GM03348 (cell line): ENCODE measurements around the gene PLEKHN1.
A peak's percentile ranks its signal among the peaks of the same experiment; 100 is the strongest.
"Not testable (repeated sequence)": the region's sequence is repeated elsewhere in the genome, so short reads cannot be mapped to it uniquely, and the experiment has no call there.

Source experiments
- DNase-seq: peaks from one replicate; pipeline ENCODE4 v3.0.0; 2012; ENCODE audit warnings: low spot score

PLEKHN1 gene

DNA sequence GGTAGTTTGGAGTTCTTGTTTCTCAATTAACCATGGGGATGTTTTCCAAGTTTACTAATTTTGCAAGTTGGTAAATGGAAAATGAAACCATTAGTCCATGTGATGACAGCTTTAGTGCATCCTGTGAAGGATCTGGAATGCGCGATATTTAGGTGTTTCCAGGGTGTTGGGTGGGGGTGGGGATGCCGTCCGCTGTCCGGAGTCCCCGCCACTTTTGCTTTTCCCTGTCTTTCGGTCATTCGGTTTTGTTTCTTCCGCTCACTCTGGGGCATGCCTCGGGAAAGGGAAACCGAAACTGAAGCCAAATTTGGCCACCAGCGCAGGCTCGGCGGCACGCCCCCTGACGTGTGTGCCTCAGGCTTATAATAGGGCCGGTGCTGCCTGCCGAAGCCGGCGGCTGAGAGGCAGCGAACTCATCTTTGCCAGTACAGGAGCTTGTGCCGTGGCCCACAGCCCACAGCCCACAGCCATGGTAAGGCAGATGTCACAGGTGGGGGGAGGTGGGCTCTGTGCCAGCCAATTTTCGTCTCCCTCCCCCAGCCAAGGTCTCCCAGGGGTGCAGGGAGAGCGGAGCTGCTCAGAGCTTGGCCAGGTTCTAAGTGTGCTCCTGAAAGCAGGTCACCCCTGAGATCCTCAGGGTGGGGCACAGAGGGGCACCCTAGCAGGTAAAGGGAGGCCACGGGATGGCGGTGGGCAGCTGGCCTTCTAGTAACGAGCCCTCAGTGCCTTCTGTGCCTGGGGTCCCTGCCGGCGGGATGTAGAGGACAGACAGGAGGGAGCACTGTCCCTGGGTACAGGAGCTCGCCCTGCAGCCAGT is 47.0 kb downstream of the PLEKHN1 start, which contains the start of gene ISG15:
TSS of gene ISG15 (plus strand) at position 393 of the 817 bp plus-strand sequence. CDS start at position 470, 77 bp downstream.
- peak; percentile 89 for DNase-seq

DNA sequence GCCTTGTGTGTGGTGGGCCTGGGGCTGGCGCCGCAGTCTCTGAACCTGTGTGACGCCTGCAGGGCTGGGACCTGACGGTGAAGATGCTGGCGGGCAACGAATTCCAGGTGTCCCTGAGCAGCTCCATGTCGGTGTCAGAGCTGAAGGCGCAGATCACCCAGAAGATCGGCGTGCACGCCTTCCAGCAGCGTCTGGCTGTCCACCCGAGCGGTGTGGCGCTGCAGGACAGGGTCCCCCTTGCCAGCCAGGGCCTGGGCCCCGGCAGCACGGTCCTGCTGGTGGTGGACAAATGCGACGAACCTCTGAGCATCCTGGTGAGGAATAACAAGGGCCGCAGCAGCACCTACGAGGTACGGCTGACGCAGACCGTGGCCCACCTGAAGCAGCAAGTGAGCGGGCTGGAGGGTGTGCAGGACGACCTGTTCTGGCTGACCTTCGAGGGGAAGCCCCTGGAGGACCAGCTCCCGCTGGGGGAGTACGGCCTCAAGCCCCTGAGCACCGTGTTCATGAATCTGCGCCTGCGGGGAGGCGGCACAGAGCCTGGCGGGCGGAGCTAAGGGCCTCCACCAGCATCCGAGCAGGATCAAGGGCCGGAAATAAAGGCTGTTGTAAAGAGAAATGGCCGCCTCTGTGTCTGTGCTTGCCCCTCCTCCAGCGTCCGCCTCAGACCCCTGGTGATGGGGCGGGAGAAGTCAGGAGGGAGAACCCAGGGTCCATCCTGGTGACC is 47.8 kb downstream of the PLEKHN1 start:
- no peak for DNase-seq

DNA sequence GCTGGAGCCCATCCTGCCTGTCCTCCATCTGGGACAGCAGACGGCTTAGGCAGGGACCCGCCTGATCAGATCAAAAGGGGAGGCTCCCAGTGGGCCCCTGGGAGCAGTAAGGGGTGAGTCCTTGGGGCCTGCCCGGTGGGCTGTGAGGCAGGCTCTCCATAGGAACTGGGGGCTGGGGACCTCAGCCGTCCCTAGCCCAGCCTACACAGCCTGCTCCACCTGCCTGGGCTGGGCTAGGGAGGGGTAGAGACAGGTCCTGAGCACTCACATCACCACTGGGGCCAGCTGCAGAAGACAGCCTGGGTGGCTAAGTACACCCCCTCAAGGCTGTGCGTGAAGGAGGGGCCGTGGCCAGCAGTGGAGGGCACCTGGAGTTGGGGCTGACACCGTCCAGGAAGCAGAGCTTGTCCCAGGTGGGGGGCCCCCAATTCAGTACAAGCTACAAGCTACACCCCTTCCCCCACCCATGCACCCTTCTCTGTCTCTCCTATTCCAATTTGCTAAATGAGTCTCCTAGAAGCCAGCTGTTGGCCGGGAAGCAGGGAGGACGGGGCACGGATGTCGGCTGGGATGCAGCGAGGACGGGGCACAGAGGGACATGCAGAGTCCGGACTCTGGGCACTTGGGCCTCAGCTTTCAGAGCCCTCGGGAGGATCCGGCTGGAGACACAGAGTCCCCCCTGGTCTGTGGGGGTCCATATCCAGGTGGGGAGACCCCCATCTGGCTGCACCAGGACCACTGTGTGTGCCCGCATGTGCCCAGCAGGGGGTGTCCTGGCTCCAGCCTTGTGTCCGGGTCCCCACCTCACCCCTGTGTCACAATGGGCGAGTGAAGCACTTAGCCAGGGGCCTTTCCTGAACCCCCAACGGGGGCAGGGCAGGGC is 48.8 kb downstream of the PLEKHN1 start:
- no peak for DNase-seq

DNA sequence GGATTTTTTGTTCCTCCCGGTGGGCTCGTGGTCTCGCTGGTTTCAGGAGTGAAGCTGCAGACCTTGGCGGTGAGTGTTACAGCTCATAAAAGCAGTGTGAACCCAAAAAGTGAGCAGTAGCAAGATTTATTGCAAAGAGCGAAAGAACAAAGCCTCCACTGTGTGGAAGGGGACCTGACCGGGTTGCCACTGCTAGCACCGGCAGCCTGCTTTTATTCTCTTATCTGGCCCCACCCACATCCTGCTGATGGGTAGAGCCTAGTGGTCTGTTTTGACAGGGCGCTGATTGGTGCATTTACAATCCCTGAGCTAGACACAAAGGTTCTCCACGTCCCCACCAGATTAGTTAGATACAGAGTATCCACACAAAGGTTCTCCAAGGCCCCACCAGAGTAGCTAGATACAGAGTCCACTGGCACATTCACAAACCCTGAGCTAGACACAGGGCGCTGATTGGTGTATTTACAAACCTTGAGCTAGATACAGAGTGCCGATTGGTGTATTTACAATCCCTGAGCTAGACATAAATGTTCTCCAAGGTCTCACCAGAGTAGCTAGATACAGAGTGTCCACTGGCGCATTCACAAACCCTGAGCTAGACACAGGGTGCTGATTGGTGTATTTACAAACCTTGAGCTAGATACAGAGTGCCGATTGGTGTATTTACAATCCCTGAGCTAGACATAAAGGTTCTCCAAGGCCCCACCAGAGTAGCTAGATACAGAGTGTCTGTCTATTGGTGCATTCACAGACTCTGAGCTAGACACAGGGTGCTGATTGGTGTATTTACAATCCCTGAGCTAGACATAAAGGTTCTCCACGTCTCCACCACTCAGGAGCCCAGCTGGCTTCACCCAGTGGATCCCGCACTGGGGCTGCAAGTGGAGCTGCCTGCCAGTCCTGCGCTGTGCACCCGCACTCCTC is 51.4 kb downstream of the PLEKHN1 start:
- DNase-seq, result not testable (repeated sequence)

DNA sequence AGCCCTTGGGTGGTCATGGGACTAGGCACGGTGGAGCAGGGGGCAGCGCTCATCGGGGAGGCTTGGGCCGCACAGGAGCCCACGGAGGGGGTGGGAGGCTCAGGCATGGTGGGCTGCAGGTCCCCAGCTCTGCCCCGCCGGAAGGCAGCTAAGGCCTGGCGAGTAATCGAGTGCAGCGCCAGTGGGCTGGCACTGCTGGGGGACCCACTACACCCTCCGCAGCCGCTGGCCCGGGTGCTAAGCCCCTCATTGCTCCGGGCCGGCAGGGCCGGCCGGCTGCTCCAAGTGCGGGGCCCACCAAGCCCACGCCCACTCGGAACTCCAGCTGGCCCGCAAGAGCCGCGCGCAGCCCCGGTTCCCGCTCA is 52.0 kb downstream of the PLEKHN1 start:
- DNase-seq, result not testable (repeated sequence)

DNA sequence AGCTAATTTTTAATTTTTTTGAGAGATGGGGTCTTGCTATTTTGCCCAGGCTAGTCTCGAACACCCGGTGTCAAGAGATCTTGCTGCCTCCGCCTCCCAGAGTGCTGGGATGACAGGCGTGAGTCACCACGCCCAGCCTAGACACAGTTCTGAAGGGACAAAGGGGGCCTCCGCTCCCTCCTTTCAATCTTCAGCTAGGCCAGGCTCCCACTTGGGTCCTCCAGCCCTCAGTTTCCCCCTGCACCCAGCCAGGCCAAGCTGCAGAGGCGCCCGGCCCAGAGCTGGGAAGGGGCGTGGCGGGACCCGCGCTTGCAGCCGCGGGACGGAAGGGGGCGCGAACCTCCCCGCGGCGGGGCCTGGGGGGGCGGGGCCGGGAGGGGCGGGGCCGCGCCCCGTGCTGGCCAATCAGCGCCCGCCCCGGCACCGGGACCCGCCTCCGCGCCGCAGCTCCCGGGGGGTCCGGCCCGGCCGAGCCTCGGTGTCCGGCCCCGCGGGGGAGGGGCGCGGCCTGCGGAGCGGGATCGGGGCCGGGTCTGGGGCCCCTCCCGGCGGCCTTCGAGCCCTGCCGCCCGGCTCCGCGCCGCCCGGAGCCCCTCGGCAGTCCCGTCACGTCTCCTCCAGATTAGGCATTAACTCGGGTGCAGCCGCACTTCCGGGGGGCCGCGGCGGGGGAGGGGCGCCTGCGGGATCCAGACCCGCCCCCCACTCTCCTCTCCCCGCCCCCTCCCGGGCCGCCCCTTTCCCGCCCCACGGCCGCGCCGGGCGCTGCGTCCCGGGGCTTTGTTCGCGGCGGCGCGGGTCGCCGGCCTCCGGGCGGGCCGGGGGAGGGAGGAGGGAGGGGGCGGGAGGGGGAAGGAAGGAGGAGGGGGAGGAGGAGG is 53.1 kb downstream of the PLEKHN1 start:
- DNase-seq, result peak; percentile 100

DNA sequence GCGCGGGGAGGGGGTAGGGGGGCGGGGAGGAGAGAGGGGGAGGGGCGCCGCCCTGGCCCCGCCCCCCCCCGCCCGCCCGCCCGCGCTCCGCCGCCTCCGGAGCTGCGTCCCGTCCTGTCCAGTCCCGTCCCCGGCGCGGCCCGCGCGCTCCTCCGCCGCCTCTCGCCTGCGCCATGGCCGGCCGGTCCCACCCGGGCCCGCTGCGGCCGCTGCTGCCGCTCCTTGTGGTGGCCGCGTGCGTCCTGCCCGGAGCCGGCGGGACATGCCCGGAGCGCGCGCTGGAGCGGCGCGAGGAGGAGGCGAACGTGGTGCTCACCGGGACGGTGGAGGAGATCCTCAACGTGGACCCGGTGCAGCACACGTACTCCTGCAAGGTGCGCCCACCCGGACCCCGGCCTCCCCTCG is 53.7 kb downstream of the PLEKHN1 start, which contains the start of gene AGRN:
TSS of gene AGRN (plus strand) at position 121 of the 405 bp plus-strand sequence. CDS start at position 174, 53 bp downstream.
- peak; percentile 92 for DNase-seq

DNA sequence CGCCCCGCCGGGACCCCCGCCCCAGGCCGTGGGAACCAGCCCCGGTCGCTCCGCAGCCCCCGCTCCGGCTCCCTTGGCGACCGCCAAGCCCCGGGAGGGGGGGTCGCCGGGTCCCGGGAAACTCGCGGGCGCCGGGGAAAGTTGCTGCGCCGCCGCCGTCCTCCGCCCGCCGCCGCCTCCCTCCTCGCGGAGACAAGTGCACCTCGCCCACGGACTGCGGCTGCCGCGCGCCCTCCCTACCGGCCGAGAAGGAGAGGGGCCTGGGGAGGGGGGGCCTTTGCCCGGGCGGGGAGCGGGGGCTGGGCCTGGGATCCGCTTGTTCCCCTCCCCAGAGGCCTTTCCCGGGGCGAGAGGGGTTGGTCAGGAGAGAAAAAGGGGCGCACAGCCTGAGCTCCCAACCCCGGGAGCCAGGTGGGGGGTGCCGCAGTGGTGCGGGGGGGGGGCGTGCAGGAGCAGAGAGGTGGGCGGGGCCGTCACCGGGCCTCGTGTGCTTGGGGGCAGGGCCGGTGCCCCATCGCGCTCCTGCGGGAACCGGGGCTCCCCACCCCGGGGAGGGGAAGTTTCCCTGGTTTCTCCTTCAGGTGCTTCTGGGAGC is 54.2 kb downstream of the PLEKHN1 start:
- peak; percentile 54 for DNase-seq

DNA sequence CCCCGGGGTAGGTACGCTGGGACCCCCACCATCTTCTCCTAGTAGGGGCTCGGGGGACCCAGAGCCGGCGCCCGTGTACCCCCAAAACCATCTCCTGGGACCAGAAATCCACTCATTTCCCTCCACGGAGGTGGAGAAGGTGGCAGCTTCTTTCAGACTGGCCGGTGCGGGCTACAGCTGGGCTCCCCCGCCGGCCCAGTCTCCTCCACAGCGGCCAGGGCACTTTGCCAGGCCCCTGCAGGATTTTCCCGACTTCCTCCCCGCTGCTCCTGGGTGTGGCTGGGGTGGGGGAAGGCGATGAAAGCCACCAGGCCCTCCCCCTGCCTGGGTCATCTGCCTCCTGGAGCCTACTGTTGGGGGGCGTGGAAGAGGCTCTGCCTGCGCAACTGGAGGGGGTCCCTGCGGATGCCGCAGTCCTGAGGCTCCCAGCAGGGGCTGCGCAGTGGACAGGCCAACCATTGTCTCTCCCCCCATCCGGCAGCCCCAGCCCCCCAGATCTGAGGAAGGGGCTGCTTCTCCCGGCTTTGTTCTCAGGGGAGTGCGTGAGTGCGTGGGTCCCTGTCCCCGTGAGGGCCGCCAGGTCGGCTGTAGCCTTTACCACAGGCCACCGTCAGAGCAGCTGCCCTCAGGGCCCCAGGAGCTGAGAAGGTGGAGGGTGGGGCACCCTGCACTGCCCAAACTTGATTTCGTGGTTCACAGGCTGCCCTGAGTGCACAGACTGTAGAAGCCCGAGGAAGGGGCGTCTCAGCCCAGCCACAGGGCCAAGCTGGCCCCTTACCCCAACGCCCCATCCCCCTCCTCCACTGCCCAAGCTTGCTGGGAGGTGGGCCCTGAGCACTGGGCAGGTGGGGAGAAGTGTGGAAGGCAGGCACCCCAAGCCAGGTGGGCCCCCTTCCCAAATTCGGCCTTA is 55.0 kb downstream of the PLEKHN1 start:
- peak; percentile 87 for DNase-seq

DNA sequence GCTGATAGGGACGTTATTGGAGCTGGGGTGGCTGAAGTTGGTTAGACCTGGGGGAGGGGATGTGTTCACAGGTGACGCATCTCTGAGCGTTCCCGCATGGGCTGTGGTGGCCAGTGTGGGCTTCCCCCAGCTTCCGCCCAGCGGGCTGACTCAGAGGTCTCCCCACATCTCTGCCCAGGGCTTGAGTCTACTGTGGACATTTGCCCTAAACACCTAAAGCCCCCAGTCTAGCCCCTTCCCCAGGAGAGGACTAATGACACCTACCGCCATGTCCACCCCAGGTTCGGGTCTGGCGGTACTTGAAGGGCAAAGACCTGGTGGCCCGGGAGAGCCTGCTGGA is 55.6 kb downstream of the PLEKHN1 start:
- DNase-seq, result no peak

DNA sequence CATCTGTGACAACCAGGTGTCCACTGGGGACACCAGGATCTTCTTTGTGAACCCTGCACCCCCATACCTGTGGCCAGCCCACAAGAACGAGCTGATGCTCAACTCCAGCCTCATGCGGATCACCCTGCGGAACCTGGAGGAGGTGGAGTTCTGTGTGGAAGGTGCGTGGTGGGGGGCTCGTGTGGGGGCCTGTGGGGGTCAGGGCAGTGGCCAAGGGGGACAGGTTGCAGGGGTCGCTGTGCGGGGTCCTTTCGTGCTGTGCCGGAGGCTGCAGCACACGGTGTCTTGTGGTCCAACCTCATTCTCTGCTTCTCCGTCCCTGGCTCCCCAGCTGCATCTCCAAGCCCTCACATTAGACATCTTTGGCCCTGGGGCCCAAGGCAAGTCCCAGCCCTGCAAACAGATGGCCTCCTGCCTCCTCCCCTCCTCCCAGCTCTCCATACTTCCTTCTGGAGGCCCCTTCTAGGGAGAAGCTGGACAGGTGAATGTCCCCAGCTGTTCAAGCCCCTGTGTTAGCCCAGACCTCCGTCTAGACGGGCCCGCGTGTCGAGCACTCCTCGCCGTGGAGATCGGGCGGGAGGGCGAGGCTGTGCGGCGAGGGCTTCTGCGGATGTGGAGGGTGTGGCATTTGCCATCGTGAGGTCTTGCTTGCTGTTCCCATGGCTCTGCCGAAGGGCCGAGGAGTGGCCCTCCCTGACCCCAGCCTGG is 56.2 kb downstream of the PLEKHN1 start:
- DNase-seq, result no peak

DNA sequence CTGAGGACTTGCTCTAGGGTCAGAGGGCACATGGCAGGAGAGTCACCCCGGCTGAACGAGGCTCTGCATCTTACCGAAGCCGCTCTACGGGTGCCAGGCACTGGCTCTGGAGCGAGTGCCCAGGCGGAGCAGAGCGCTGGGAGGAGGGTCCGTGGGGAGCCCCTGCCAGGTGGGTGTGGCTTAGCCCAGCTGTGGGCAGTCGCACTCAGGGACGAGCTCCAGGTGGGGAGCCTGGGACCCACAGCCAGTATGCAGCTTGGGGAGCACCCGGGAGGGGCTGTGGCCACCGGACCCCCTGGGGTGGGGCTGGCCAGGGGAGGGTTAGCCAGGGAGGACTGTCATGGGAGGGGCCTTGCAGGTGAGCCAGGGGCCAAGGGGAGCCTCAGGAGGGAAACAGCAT is 57.4 kb downstream of the PLEKHN1 start:
- DNase-seq, result no peak

DNA sequence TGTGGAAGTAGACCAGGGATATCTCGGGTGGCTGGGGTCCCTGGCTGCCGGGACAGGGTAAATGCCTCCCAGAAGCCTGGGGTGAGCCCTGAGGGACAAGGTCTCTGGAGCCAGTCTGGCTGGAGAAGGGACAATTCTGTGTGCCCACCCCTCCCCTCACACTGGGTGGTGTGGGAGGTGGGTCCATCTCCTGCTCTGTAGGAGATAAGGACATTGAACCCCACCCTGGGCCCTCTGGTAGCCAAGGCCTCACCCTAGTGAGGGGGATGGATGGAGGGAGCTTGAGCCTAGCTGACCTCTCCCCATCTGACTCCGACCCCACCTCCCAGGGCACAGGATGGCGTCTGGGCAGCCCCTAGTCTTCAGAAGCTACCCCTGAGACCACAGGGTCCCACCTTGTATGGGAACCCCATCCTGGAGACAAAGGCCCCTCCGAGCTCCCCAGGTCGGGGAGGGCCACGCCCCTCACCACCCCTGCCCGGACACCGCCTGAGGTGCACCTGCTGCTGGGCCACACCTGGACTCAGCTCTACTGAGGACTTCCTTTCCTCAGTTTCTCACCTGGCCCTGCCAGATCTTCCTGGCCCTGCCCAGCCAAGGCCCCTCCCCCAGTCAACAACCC is 58.0 kb downstream of the PLEKHN1 start:
- DNase-seq, result no peak

DNA sequence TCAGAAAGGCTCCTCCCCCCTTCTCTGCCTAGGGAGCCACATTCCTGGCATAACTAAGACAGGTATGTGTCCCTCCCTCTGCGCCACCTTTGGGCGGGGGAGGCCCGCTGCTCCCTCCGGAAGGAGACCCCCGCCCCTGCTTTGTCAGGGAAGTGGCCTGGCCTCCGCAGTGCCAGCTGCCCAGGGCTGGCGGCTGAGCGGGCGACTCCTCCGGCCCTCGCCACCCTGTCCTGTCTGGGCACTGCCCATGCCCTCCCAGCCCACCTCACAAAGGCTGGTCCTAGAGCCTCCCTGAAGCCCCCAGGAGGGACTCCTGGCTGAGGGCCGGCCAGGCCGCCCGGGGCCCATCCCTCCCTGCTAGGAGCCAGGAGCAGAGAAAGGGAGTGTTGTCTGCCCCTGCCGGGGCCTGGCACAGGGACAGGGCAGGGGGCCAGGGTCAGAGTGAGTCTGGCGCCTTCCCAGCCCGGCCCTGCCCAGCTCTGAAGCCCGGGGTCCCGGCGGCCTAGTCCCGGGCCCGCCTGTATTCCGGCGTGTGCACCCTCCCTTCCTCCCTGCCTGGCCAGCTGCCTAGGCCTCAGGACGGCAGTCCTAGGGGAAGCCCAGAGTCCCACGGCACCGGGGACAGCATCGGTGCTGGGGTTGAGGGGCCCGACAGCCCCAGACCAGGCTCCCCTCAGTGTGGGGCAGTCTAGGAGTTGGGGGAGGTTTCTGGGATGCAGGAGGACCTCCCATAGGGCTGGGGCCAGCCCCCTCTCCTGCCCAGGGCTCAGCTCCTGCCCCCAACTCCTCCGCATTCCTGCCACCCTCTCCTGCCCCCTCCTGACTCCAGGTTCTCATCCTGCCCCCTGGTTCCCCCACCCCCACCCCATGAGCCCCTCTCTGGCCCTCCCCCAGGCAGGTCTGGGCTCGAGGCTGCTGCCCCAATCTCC is 58.8 kb downstream of the PLEKHN1 start:
- DNase-seq, result peak; percentile 35
